Activated CD4-positive, alpha-beta T cell treated with anti-CD3 and anti-CD28 coated beads, Interleukin-2, amount 50 U/mL, for 1 hour (primary cell): ENCODE data around the gene TAF11L6.
"Not testable (repeated sequence)": the region's sequence is repeated elsewhere in the genome, so short reads cannot be mapped to it uniquely, and the experiment has no call there.

Source experiments
- DNase-seq: peaks from one replicate; pipeline ENCODE4 v3.0.0-alpha.2; 2020

Gene TAF11L6

DNA sequence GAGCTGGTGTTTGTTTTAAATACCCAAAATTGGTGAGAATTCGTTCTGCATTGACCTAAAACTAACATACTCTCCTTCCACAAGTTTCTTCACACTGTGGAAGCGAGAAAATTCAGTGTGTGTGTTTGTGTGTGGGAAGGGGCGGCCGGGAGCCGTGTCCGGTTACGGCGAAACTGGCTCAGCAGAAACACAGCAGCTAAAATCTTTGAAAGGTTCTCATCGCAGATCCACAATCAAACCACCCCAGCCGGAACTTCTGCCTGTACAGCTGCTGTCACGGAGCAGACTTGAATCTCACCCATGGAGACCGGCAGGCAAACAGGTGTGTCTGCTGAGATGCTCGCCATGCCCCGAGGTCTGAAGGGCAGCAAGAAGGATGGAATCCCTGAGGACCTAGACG, at the start of gene TAF11L6:
TAF11L6 (plus strand) TSS at position 301 of the 400 bp plus-strand sequence.
- not testable (repeated sequence) for DNase-seq

DNA sequence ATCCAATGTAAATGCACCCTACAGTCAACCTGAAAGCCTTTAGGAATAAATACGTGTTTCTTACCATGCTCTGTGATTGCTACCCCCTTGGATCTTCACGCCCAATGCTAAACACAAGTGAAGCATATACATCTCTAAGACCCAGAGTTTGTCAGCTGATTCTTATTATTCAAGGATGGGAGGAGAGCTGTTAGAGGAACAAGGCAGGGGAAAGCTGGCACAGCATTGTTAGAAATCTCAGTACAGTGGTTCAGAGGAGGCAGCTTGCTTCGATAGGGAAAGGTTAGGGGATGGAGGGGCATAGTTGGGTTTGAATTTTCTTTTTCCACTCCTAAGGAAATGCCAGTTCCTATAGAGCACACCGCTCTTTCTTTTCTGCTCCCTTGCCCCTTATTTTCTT, 47.1 kb upstream of the TAF11L6 start:
- no peak for DNase-seq

DNA sequence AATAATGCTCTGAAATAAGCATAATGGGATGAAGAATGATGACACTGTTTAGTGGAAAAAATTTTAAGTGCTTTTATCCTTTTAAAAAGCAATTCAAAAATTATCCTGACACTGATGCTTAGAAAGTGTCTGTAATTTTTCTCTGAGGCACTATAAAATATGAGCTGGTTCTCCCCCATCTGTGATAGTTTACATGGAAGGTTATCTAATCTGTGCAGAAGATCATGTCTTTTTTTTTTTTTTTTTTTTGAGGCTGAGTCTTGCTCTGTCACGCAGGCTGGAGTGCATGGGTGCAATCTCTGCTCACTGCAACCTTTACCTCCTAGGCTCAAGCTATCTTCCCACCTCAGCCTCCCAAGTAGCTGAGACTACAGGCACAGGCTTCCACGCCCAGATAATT, 45.7 kb upstream of the TAF11L6 start:
- no peak for DNase-seq

DNA sequence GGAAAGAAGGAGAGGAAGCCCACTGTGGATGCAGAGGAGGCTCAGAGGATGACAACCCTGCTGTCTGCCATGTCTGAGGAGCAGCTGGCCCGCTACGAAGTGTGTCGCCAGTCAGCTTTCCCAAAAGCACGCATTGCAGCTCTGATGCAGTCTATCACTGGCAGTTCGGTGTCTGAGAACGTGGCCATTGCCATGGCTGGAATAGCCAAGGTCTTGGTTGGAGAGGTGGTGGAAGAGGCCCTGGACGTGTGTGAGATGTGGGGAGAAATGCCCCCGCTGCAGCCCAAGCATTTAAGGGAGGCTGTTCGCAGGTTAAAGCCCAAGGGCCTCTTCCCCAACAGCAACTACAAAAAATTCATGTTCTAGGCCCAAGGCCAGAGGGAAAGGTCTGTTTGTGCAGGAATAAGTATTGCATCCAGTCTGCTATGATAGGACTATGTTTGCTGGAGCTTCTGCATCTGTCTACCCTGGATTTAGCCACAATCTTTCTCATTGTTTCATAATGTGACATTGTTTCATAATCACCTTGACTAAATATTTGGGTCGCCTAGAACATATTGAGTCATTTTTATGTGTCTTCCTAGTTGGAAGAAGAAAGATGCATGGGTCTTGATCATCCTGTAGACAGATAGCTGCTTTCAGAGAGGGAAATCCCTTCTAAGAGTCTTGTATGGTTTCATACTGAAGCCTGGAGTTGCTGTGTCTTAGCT, 41.9 kb upstream of the TAF11L6 start:
- DNase-seq = not testable (repeated sequence)

DNA sequence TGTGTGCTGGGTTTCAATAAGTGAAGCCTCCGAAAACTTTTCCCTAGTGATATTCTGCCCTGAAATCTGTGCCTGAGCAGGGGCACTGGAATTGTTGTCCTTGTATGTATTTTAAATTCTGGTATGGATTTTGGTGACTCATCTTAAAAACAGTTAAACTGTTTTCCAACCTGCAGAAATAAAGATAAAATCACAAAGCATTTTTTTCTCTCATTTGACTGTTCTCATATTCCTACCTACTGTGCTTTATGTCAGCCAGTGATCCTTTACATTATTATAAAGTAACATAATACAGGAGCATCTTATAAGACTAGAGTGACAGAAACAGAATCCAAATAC, 41.3 kb upstream of the TAF11L6 start:
- no peak for DNase-seq

DNA sequence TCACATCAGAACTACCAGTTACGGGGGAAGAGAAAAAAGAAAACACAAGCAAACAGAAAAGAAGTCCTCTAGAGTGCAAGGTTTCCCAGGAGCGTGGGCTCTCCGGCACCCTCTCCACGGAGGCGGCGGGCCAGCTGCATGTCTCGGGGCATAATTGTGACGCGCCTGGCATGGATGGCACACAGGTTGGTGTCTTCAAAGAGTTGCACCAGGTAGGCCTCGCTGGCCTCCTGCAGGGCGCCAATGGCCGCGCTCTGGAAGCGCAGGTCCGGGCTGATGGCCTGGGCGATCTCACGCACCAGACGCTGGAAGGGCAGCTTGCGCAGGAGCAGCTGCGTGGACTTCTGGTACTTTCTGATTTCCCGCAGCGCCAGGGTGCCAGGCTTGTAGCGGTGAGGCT, 37.2 kb upstream of the TAF11L6 start:
- not testable (repeated sequence) for DNase-seq

DNA sequence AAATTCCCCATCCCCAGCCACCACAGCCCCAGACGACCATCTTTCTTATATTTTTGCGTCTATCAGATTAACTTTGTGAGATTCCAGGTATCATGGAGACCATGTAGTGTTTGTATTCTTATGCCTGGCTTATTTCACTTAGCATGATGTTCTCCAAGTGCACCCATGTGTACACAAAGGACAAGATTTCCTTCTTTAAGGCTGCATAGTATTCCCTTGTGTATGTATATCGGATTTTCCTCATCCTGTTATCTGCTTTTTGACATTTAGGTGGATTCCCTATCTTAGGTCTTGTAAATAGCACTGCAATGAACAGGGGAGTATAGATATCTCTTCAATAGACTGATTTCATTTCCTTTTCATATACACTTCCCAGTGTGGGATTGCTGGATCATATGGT, 35.7 kb upstream of the TAF11L6 start:
- DNase-seq = no peak

DNA sequence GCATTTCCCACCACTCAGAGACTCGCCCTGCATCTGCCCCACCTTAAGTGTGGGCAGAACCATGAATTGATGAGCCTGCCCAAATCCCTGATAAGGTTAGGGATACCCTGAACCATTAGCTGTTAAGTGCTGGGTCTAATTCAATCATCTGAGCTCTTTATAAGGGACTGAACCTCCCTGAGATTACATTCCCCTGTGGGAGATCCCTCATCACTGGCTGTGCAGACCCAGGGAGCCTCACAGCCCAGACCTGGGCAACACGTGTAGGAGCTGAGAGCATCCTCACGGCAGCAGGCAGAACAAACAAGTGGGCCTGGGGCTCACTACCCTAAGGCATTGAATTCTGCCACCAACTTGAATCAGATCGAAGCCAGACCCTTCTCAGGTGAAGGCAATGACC, 31.0 kb upstream of the TAF11L6 start:
- no peak for DNase-seq

DNA sequence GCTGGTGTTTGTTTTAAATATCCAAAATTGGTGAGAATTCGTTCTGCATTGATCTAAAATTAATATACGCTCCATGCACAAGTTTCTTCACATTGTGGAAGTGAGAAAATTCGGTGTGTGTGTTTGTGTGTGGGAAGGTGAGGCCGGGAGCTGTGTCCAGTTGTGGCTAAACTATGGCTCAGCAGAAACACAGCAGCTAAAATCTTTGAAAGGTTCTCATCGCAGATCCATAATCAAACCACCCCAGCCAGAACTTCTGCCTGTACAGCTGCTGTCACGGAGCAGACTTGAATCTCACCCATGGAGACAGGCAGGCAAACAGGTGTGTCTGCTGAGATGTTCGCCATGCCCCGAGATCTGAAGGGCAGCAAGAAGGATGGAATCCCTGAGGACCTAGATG, 30.5 kb upstream of the TAF11L6 start, which contains the start of gene TAF11L2:
TAF11L2 (plus strand) TSS at position 301 of the 400 bp plus-strand sequence.
- not testable (repeated sequence) for DNase-seq

DNA sequence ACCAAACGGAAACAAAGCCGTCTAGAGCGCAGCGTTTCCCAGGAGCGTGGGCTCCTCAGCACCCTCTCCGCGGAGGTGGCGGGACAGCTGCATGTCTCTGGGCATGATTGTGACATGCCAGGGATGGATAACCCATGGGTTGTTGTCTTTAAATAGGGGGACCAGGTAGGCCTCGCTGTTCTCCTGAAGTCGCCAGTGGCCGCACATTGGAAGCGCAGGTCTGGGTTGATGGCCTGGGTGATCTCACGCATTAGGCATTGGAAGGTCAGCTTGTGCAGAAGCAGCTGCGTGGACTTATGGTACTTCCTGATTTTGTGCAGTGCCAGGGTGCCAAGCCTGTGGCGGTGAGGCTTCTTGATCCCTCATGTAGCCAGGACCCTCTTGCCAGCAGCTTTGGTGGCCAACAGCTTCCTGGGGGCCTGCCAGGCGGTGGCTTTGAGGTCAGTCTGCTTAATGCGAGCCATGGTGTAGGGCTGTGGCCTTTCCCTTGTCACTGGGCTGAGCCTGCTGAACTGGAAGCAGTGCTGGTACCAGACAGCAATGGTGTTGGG, 16.6 kb upstream of the TAF11L6 start:
- no peak for DNase-seq

DNA sequence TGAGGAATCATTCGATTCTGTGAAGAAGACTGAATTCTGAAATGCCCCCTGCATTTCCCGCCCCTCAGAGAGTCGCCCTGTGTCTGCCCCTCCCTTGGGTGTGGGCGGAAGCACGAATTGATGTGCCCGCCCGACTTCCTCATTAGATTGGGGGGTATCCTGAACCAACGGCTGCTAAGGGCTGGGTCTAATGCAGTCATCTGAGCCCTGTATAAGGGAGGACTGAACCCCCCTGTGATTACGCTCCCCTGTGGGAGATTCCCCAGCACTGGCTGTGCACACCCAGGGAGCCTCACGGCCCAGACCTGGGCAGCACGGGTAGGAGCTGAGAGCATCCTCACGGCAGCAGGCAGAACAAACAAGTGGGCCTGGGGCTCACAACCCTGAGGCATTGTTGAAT, 10.9 kb upstream of the TAF11L6 start:
- DNase-seq = not testable (repeated sequence)

DNA sequence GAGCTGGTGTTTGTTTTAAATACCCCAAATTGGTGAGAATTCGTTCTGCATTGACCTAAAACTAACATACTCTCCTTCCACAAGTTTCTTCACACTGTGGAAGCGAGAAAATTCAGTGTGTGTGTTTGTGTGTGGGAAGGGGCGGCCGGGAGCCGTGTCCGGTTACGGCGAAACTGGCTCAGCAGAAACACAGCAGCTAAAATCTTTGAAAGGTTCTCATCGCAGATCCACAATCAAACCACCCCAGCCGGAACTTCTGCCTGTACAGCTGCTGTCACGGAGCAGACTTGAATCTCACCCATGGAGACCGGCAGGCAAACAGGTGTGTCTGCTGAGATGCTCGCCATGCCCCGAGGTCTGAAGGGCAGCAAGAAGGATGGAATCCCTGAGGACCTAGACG, 10.4 kb upstream of the TAF11L6 start, which contains the start of gene TAF11L3:
TAF11L3 (plus strand) TSS at position 301 of the 400 bp plus-strand sequence.
- DNase-seq = not testable (repeated sequence)

DNA sequence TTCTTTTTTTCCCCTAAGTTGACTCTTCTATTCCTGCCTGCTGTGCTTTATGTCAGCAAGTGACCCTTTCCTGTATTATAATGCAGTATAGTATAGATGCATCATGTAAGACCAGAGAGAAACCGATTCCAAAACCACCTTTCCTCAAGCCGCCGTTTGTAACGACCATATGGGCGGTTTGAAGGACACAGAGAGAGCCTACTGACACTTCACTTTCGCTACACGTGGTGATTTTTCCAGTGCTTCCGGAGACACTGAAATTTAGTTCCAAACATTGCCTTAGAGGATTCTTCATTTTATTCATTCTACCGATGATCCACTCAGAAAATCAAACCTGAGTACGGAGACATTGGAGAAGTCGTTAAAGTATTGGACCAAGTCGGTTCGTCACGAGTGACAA, 9.0 kb upstream of the TAF11L6 start:
- DNase-seq = not testable (repeated sequence)

DNA sequence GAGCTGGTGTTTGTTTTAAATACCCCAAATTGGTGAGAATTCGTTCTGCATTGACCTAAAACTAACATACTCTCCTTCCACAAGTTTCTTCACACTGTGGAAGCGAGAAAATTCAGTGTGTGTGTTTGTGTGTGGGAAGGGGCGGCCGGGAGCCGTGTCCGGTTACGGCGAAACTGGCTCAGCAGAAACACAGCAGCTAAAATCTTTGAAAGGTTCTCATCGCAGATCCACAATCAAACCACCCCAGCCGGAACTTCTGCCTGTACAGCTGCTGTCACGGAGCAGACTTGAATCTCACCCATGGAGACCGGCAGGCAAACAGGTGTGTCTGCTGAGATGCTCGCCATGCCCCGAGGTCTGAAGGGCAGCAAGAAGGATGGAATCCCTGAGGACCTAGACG, 7.0 kb upstream of the TAF11L6 start, which contains the start of gene TAF11L4:
TAF11L4 (plus strand) TSS at position 301 of the 400 bp plus-strand sequence.
- DNase-seq = not testable (repeated sequence)

DNA sequence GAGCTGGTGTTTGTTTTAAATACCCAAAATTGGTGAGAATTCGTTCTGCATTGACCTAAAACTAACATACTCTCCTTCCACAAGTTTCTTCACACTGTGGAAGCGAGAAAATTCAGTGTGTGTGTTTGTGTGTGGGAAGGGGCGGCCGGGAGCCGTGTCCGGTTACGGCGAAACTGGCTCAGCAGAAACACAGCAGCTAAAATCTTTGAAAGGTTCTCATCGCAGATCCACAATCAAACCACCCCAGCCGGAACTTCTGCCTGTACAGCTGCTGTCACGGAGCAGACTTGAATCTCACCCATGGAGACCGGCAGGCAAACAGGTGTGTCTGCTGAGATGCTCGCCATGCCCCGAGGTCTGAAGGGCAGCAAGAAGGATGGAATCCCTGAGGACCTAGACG, 3.5 kb upstream of the TAF11L6 start, which contains the start of gene TAF11L5:
TAF11L5 (plus strand) TSS at position 301 of the 400 bp plus-strand sequence.
- DNase-seq = not testable (repeated sequence)

DNA sequence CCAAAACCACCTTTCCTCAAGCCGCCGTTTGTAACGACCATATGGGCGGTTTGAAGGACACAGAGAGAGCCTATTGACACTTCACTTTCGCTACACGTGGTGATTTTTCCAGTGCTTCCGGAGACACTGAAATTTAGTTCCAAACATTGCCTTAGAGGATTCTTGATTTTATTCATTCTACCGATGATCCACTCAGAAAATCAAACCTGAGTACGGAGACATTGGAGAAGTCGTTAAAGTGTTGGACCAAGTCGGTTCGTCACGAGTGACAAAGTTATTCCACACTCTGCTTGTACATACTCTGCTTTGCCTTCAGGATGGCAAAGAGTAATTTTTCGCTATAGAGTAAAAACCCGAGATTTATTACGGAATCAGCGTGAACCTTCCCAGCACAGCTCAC, 2.0 kb upstream of the TAF11L6 start:
- peak; percentile 5 for DNase-seq
